IPS DF 6.9 (cell line): ENCODE measurements around the gene CT45A10.
"Not testable (repeated sequence)": the region's sequence is repeated elsewhere in the genome, so short reads cannot be mapped to it uniquely, and the experiment has no call there.

Source experiments
- DNase-seq: peaks from one replicate; pipeline ENCODE4 v3.0.0-alpha.2; 2013; ENCODE audit warnings: low read depth, low spot score
- H3K27ac ChIP-seq: one replicate; pipeline ENCODE4 v1.5.1; 2013; ENCODE audit warnings: low read length, control low read depth
- H3K27me3 ChIP-seq: 2 replicates; pipeline ENCODE4 v1.6.1; 2013; ENCODE audit warnings: mild to moderate bottlenecking, low read length; ENCODE audit not compliant: control insufficient read depth, insufficient read depth
- H3K36me3 ChIP-seq: 2 replicates; pipeline ENCODE4 v1.6.1; 2013; ENCODE audit warnings: low read length; ENCODE audit not compliant: control insufficient read depth, insufficient read depth
- H3K4me1 ChIP-seq: 2 replicates; pipeline ENCODE4 v1.6.1; 2013; ENCODE audit warnings: low read length; ENCODE audit not compliant: control insufficient read depth, insufficient read depth
- H3K4me3 ChIP-seq: 2 replicates; pipeline ENCODE4 v1.5.1; 2013; ENCODE audit warnings: mild to moderate bottlenecking, low read length
- H3K9me3 ChIP-seq: 2 replicates; pipeline ENCODE4 v1.6.1; 2013; ENCODE audit warnings: low read length, inconsistent platforms; ENCODE audit not compliant: control insufficient read depth, insufficient read depth
- WGBS: extraction: QIAGEN DNeasy Blood & Tissue Kit; methylation state at CpG from one replicate; pipeline ENCODE4 v1.1.7; 2013; ENCODE audit warnings: mixed read lengths, missing lambda C conversion rate; ENCODE audit not compliant: insufficient read length, insufficient coverage; 5-methylcytosine and 5-hydroxymethylcytosine counted together

The CT45A10 gene

GRCh38 chrX:135888230-135888629 is 5.0 kb downstream of the CT45A10 start:
- DNase-seq, H3K27ac ChIP-seq, H3K36me3 ChIP-seq, H3K4me3 ChIP-seq, H3K27me3 ChIP-seq, H3K4me1 ChIP-seq, H3K9me3 ChIP-seq: not testable (repeated sequence)
- no CpG with 5 or more reads among the region's 18 CpGs for WGBS

DNA sequence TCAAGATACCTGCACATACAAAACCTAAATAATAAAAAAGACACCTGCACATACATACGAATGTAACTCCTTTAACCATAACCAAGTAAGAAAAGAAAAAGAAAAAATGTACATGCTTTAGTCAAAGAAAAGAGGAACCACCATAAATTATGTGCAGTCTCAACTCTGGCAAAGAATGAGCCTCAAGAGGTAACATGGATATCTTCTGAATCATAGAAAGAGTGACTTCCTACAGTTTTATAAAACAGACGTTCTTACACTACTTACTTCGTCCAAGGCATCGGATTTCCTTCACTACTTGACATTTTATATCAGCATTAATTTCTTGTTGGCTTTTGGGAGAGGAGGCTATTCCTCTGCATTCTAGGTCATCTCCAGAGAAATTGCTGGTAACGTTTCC is 10.5 kb downstream of the CT45A10 start:
- H3K27me3 ChIP-seq, H3K36me3 ChIP-seq, H3K27ac ChIP-seq, H3K4me3 ChIP-seq, DNase-seq, H3K9me3 ChIP-seq, H3K4me1 ChIP-seq: not testable (repeated sequence)
- WGBS: no CpG with 5 or more reads among the region's 5 CpGs

- not testable (repeated sequence) for H3K27ac ChIP-seq, H3K4me1 ChIP-seq, H3K27me3 ChIP-seq, DNase-seq, H3K4me3 ChIP-seq, H3K36me3 ChIP-seq, H3K9me3 ChIP-seq
- WGBS: no CpG with 5 or more reads among the region's 17 CpGs
These were observed 21.5 kb downstream of the CT45A10 start, which contains the start of gene CT45A9 for GRCh38 chrX:135871712-135872111. CT45A9 (minus strand) TSS chrX:135871812; CDS start chrX:135868061, 3,751 bp downstream.

DNA sequence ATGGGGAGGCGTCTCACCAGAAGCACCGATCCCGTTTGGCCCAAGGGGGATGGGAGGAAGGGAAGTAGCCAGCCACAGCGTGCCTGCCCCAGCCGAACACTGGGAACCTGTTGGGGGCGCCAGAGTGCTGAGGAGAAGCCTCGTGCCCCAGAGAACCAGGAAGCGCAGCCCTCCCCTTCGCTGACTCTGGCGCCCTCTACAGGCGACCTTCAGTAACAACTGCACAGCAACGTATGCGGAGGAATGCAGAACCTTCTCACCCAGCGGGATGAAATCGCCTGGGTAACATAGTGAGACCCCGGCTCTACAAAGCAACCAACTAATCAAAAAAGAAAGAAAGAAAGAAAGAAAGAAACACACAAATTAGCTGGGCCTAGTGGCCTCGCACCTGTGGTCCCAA is 38.8 kb downstream of the CT45A10 start, which contains the start of gene CT45A8:
Gene CT45A8, minus strand, starts transcription at position 101 of the 400 bp plus-strand sequence. CDS start 3,755 bp downstream, outside the sequence.
- not testable (repeated sequence) for DNase-seq, H3K9me3 ChIP-seq, H3K27ac ChIP-seq, H3K27me3 ChIP-seq, H3K4me1 ChIP-seq, H3K4me3 ChIP-seq, H3K36me3 ChIP-seq
- no CpG with 5 or more reads among the region's 17 CpGs for WGBS

DNA sequence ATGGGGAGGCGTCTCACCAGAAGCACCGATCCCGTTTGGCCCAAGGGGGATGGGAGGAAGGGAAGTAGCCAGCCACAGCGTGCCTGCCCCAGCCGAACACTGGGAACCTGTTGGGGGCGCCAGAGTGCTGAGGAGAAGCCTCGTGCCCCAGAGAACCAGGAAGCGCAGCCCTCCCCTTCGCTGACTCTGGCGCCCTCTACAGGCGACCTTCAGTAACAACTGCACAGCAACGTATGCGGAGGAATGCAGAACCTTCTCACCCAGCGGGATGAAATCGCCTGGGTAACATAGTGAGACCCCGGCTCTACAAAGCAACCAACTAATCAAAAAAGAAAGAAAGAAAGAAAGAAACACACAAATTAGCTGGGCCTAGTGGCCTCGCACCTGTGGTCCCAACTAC is 56.1 kb downstream of the CT45A10 start, which contains the start of gene CT45A7:
Gene CT45A7, minus strand, starts transcription at position 101 of the 400 bp plus-strand sequence. CDS start 3,747 bp downstream, outside the sequence.
- not testable (repeated sequence) for DNase-seq, H3K9me3 ChIP-seq, H3K4me1 ChIP-seq, H3K36me3 ChIP-seq, H3K4me3 ChIP-seq, H3K27me3 ChIP-seq, H3K27ac ChIP-seq
- no CpG with 5 or more reads among the region's 17 CpGs for WGBS
